C4-2B (cell line): Measurements from ENCODE around the gene SFMBT2.

ENCODE experiments used
- ZFX ChIP-seq: fragments of 450-650 bp; IDR thresholded peaks from 2 replicates; pipeline ENCODE4 v1.6.1; 2017
- TF ChIP-seq, protein P1 (sequence below): fragments of 450-650 bp; conservative IDR thresholded peaks from 2 replicates; pipeline ENCODE4 v1.5.1; 2017; ENCODE audit warnings: mild to moderate bottlenecking

DNA sequence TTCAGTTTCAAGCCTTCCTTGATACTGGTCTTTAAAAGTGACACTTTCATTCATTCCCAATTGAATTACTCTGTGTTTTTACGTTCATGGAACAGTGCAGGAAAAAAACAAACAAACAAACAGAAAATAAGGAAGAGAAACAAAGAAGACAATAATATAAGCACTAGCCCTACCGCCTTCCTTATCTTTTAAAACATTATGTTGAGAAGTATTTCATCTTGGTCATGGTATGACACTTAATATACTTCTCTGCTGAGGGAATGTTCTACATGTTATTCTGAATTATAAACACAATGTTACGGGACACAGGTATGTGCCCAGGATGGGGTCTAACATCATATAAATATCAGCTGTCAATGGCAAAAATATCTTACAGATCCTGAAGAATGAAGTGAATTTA, 176.7 kb downstream of the SFMBT2 start:
- TF ChIP-seq, protein P1, sequence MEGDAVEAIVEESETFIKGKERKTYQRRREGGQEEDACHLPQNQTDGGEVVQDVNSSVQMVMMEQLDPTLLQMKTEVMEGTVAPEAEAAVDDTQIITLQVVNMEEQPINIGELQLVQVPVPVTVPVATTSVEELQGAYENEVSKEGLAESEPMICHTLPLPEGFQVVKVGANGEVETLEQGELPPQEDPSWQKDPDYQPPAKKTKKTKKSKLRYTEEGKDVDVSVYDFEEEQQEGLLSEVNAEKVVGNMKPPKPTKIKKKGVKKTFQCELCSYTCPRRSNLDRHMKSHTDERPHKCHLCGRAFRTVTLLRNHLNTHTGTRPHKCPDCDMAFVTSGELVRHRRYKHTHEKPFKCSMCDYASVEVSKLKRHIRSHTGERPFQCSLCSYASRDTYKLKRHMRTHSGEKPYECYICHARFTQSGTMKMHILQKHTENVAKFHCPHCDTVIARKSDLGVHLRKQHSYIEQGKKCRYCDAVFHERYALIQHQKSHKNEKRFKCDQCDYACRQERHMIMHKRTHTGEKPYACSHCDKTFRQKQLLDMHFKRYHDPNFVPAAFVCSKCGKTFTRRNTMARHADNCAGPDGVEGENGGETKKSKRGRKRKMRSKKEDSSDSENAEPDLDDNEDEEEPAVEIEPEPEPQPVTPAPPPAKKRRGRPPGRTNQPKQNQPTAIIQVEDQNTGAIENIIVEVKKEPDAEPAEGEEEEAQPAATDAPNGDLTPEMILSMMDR = no peak
- no peak for TF ChIP-seq ZFX
